HG03159 (cell line): ENCODE results near the gene KCNJ6.
"Not testable (repeated sequence)": the region's sequence is repeated elsewhere in the genome, so short reads cannot be mapped to it uniquely, and the experiment has no call there.

Source experiments
- ATAC-seq: cut with Tn5 transposase; IDR thresholded peaks from one replicate; pipeline ENCODE4 v1.9.1; 2021; ENCODE audit warnings: mild to moderate bottlenecking, moderate library complexity; ENCODE audit not compliant: unreplicated experiment

KCNJ6 gene

GRCh38 chr21:37746849-37747248, 169.4 kb downstream of the KCNJ6 start:
- ATAC-seq = no peak

DNA sequence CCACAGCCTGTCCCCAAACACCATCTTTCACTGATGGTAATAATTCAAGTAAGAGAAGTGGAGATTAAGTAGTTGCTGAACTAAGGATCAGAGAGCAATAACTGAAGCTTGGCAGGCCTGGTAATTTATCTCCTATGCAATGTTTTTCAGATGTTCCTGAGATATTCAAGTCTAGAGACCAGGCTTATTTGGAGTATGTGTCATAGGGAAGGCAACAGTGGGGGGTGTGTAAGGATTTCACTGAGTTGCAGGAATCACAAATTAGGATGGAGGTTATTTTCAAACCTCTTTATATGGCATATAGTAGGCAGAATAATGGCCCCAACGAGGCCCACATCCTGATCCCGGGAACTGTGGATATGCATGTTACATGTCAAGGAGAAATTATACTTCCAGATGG, 171.7 kb downstream of the KCNJ6 start:
- no peak for ATAC-seq

DNA sequence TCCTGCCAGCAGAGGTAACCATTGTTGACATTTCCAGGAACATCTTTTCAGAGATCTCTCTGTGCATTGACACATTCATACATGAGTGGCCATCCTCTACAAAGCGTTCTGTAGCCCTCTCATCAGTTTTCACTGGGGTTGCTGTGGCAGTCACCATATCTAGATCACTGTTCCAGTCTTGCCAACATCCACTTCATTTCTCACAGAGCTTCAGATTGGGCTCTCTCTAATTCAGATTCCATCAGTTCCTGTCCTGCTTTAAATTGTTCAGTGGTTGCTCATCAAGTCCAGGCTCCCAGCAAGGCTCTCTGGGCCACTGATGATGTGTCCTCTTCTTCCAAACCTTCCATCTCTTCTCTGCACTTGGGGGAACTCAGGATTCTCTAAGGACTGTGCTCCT, 173.7 kb downstream of the KCNJ6 start:
- no peak for ATAC-seq

DNA sequence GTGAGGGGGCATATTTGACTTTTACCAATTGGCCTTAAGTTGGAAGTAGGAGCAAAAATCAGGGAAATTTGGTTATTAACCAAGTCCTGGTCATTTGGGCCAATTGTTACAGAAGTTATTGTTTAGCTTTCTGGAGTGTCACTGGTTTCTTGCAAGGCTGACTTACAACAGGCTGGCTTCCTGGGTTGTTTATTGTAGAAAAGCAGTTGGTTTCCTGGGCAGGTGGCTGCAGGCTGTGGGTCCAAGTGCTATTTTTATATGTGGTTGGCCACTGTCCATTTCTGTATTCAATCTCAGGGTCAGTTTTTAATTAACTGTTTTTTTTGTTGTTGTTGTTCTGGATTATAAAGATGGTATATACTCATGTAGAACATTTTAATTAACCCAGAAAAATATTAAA, 174.1 kb downstream of the KCNJ6 start:
- no peak for ATAC-seq

- ATAC-seq = no peak
Measured at GRCh38 chr21:37737996-37738395, 178.3 kb downstream of the KCNJ6 start.

DNA sequence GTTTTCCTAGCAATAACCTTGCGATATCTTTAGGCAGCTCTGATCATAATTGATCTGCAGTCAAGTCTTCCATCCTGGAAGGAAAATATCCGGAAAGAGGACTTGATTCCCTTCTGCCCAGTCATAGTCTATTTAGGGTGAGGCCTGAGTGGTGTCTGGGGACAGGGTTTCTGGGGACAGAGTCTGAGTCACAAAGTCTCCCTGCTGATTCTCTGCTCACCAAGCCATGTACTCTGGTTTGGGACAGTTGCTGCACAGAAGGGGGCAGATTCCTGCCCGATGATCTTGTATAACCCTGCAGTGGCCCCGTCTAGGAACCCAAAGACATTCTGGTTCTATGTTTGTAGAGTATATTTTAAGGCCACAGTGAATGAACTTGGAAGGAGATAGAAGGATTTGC, 178.8 kb downstream of the KCNJ6 start:
- ATAC-seq = no peak

DNA sequence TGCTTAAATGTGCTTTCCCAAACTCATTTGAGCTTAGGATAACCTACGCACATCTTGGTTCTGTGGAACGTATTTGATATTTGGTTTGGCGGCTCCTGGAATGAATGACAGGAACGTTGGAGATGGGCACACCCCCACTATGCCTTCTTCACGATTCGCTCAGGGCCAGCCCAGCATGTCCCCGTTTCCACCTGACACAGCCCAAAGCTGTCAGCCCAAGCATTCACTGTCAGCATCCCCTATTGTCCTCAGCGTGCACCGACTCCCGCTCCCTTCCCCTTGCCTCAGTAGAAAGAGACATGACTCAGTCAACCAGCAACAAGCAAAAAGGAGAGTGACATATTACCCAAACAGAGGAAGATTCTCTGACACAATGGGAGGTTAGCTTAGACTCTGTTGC, 181.4 kb downstream of the KCNJ6 start:
- ATAC-seq = no peak

DNA sequence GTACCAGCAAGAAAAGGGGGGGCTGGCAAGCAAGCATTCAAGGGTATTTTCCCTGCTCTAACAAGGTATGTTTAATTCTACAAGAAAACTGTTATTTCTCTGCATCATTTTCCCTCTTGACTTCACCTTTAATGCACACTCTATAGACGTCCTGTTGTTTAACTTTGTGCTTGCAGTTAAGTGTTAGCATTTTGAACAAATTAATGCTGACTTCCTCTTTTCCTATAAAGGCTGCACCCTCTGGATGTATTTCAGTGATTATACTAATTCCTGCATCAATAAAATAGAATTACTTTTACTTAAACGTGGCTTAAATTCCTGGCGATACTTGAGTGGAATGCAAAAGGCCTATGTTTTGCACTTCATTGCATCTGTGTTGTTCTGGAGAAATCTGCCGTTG, 183.3 kb downstream of the KCNJ6 start:
- no peak for ATAC-seq

- ATAC-seq = no peak
Measured at GRCh38 chr21:37724201-37724600, 192.1 kb downstream of the KCNJ6 start.

DNA sequence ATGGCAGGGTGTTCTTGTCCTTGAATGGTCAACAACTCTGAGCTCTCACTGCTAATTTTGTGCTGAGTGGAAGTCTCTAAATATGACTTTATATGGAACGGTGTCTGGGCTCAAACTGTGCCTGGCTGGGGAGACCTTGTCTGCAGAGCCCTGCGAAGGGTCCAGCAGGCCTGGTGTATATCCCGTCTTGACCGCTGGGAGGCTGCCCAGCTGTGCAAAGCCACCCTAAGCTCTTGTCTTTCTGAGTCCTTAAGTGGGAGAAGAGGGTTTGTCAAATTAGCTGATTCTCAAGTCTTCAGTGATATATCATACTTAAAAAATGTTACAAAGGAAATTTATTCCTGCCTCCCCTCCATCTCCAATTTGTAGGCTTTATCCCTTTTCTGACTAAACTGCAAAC, 198.7 kb downstream of the KCNJ6 start:
- no peak for ATAC-seq

GRCh38 chr21:37712569-37712934, 203.7 kb downstream of the KCNJ6 start:
- not testable (repeated sequence) for ATAC-seq

GRCh38 chr21:37711836-37712568, 204.3 kb downstream of the KCNJ6 start:
- peak; percentile 91 for ATAC-seq

GRCh38 chr21:37711286-37711829, 204.9 kb downstream of the KCNJ6 start:
- no peak for ATAC-seq

- no peak for ATAC-seq
Measured at GRCh38 chr21:37710546-37711285, 205.5 kb downstream of the KCNJ6 start.

- ATAC-seq = no peak
Measured at GRCh38 chr21:37704751-37705150, 211.5 kb downstream of the KCNJ6 start.

DNA sequence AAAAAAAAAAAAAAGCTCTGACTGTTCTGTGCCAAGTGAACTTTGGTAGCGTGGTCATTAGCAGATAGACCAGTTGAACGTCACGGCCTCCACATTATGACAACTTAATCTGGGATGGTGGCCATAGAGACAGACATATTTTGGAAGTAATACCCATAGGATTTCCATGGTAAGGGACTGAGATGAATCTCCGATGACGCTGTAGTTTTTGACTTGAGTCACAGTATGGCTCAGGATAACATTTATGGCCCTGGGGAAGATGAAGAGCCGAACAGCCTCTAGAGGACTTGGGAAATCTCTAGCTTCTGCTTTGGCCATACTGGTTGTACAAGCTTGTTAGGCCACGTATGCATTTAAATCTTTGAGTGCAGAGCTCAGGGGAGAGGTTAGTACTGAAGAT, 214.0 kb downstream of the KCNJ6 start:
- no peak for ATAC-seq

DNA sequence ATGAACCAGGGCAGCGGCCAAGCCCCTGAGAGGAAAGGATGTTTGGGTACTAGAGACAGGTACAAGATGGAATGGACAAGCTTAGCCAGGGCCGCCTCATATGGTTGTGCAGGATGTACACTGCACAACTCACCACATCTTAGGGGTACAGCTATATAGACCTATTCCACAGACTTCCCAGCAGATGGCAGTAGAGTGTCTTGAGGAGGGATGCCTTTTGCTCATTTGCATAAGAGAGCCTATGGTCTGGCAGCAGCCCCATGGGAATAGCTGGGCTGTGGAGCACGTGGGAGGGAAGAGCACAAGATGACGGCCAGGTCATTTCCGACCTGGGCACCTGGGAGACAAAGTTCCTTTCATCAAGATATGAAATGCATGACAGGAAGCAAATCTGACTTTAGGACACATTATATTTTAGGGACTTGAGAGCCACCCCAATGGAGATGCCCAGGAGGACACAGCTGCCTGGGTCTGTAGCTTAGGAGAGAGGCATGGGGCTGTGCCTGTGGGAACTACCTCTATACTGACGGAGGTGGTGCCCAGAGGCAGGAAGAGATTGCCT, 215.5 kb downstream of the KCNJ6 start:
- ATAC-seq = peak; percentile 80

GRCh38 chr21:37699024-37699775, 217.1 kb downstream of the KCNJ6 start:
- ATAC-seq = no peak

- no peak for ATAC-seq
Measured at GRCh38 chr21:37696936-37697335, 219.3 kb downstream of the KCNJ6 start.

DNA sequence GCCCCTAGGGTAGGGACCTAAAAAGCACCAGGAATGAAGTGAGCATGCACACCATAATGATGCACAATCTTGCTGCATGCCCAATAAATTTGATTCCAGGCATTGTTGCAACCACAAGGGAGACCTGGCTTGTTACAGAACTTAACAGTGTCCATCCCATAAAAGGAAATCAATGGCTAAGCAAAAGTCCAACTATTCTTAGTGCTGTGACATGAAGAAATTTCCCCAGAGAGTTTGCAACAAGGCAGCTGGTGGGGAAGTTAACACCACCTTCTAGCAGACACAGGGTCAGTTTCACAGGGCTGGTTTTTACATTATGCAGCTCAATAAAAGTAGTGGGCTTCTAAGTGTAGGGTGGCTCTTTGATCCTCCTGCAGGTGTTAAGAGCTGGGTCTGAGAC, 221.1 kb downstream of the KCNJ6 start:
- ATAC-seq = no peak

- no peak for ATAC-seq
Measured at GRCh38 chr21:37688952-37689659, 227.2 kb downstream of the KCNJ6 start.
